Lower leg skin (tissue), 3 donors: ENCODE results near the gene RPL6.

ENCODE experiments used
- POLR2A ChIP-seq, 2 donors: fragments of 450-650 bp; IDR thresholded peaks; one replicate each; pipeline ENCODE4 v1.6.1; 2016 to 2017; ENCODE audit warnings: antibody characterized with exemption in 2 of 2, mild to moderate bottlenecking in 1 of 2, moderate library complexity in 1 of 2
- TF ChIP-seq, protein P1 (sequence below), 3 donors: fragments of 450-650 bp; IDR thresholded peaks; one replicate each; pipeline ENCODE4 v1.5.1; 2016; ENCODE audit warnings: antibody characterized with exemption in 3 of 3, mild to moderate bottlenecking in 3 of 3, moderate library complexity in 2 of 3

DNA sequence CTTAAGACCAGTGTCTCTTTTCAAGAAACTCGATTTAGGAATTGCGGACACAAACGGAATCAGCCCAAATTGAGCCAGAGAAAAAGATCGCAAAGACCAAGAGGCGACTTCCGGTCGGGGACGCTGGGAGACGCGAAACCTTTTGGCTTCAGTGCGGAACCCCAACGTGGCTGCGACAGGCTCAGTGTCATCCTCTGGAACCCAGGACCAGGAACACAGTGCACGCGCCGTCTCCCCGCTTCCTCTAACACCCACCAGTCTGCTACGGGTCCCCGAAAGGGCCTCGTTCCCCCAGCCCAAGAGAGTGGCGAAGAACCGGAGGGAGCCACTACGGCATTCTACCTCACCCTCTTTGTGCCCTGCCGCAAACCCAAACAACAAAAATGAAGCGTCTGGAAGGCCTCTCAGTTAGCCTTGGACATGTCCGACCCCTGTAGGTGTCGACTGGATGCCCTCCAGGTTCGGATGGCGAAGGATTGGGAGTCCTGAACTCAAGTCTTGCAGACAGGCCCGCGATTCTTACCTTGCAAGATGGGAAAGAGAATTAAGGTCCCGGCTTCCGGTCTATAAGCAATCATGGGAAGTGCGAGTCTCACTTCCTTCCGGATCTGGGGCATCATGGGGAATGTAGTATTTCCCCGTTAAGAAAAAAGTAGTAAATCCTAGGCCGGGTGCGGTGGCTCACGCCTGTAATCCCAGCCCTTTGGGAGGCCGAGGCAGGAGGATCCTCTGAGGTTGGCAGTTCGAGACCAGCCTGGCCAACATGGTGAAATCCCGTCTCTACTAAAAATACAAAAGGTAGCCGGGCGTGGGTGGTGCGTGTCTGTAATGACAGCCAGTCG lies at the start of gene RPL6:
- TF ChIP-seq, protein P1, sequence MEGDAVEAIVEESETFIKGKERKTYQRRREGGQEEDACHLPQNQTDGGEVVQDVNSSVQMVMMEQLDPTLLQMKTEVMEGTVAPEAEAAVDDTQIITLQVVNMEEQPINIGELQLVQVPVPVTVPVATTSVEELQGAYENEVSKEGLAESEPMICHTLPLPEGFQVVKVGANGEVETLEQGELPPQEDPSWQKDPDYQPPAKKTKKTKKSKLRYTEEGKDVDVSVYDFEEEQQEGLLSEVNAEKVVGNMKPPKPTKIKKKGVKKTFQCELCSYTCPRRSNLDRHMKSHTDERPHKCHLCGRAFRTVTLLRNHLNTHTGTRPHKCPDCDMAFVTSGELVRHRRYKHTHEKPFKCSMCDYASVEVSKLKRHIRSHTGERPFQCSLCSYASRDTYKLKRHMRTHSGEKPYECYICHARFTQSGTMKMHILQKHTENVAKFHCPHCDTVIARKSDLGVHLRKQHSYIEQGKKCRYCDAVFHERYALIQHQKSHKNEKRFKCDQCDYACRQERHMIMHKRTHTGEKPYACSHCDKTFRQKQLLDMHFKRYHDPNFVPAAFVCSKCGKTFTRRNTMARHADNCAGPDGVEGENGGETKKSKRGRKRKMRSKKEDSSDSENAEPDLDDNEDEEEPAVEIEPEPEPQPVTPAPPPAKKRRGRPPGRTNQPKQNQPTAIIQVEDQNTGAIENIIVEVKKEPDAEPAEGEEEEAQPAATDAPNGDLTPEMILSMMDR (IDR thresholded peaks at IDR 0.05), result no peak
- TF ChIP-seq POLR2A (IDR thresholded peaks at IDR 0.05), result peak in 1 of 2 donors; percentile 2
